HepG2 (cell line): ENCODE data around the gene CAMK2N2. TPM values are rescaled to one million over a fixed set of nuclear protein-coding genes. Genes with fewer than 3 reads are reported as not detected.

ENCODE experiments used
- ATF3 ChIP-seq: sonication (generic); formaldehyde crosslinking; IDR thresholded peaks from 2 replicates; pipeline ENCODE4 v1.4.0; 2020; ENCODE audit warnings: missing genetic modification reagents
- HOMEZ ChIP-seq: IDR thresholded peaks from 2 replicates; pipeline ENCODE4 v1.6.1; 2016; ENCODE audit warnings: low read depth
- MLLT10 ChIP-seq: sonication (generic); formaldehyde crosslinking; IDR thresholded peaks from 2 replicates; pipeline ENCODE4 v1.4.0; 2020; ENCODE audit warnings: missing genetic modification reagents
- MLX ChIP-seq: IDR thresholded peaks from 2 replicates; pipeline ENCODE4 v1.6.1; 2016
- NR2C2 ChIP-seq: sonication (generic); formaldehyde crosslinking; IDR thresholded peaks from 2 replicates; pipeline ENCODE4 v1.4.0; 2020; ENCODE audit warnings: missing genetic modification reagents, mild to moderate bottlenecking, moderate library complexity, borderline replicate concordance
- PAXIP1 ChIP-seq: sonication (generic); formaldehyde crosslinking; conservative IDR thresholded peaks from 2 replicates; pipeline ENCODE4 v1.4.0; 2020; ENCODE audit warnings: mild to moderate bottlenecking, missing genetic modification reagents, moderate library complexity
- RBFOX2 ChIP-seq: fragments of 200-400 bp; formaldehyde crosslinking; IDR thresholded peaks from 2 replicates; pipeline ENCODE4 v1.6.1; 2017; ENCODE audit warnings: low read depth, mild to moderate bottlenecking, low read length
- RFX1 ChIP-seq: fragments of 450-650 bp; IDR thresholded peaks from 2 replicates; pipeline ENCODE4 v1.6.1; 2017
- SALL2 ChIP-seq: sonication (generic); formaldehyde crosslinking; IDR thresholded peaks from 2 replicates; pipeline ENCODE4 v1.8.1; 2023; ENCODE audit warnings: mild to moderate bottlenecking, missing genetic modification reagents, inconsistent platforms
- SP2 ChIP-seq: sonication (generic); formaldehyde crosslinking; IDR thresholded peaks from 2 replicates; pipeline ENCODE4 v1.5.1; 2020; ENCODE audit warnings: mild to moderate bottlenecking, missing genetic modification reagents
- ZBTB2 ChIP-seq: sonication (generic); formaldehyde crosslinking; IDR thresholded peaks from 2 replicates; pipeline ENCODE4 v1.8.0; 2022; ENCODE audit warnings: low read depth, missing genetic modification reagents
- ZNF275 ChIP-seq: sonication (generic); formaldehyde crosslinking; IDR thresholded peaks from 2 replicates; pipeline ENCODE4 v1.8.0; 2022; ENCODE audit warnings: missing genetic modification reagents, mild to moderate bottlenecking, inconsistent platforms, borderline replicate concordance
- ZNF510 ChIP-seq: sonication (generic); formaldehyde crosslinking; IDR thresholded peaks from 2 replicates; pipeline ENCODE4 v1.4.0; 2020; ENCODE audit warnings: low read depth, mild to moderate bottlenecking, missing genetic modification reagents
- ZNF790 ChIP-seq: sonication (generic); formaldehyde crosslinking; IDR thresholded peaks from 2 replicates; pipeline ENCODE4 v1.8.0; 2022; ENCODE audit warnings: missing genetic modification reagents, mild to moderate bottlenecking, borderline replicate concordance
- polyA plus RNA-seq, 8 experiments: library from polyadenylated mRNA; depleted of rRNA in 3 of 8; stranded (reverse) in 7 of 8; unstranded in 1 of 8; fragments of >200 nt; fragmentation: Illumina TruSeq in 4 of 8; extraction: Trizol in 4 of 8; gene quantifications; 2 replicates each; pipeline versions ENCODE4 v1.2.1 to v1.2.3, GENCODE V29; 2011 to 2016; ENCODE audit warnings: low read depth in 4 of 8, missing spikeins in 1 of 8, mixed read lengths in 1 of 8; ENCODE audit not compliant: insufficient read depth in 1 of 8
- total RNA-seq, 5 experiments: library from RNA; depleted of rRNA; stranded (reverse); fragments of >200 nt; fragmentation: Illumina TruSeq; extraction: Trizol; gene quantifications; 2 replicates each; pipeline ENCODE4 v1.2.3, GENCODE V29; 2016; ENCODE audit warnings: low read depth in 1 of 5

Gene CAMK2N2
- total and polyA plus RNA-seq, 2 of the 13 experiments (the other 11 are each of a cell fraction or from before 2014, with no cell fraction given), result 0.12 to 0.27 TPM

- no peak for TF ChIP-seq ATF3 (CRISPR knock-in tag)
- no peak for TF ChIP-seq ZNF790 (CRISPR knock-in tag)
- no peak for TF ChIP-seq PAXIP1 (CRISPR knock-in tag)
- no peak for TF ChIP-seq NR2C2 (CRISPR knock-in tag)
- TF ChIP-seq MLX (CRISPR knock-in tag), result no peak
- no peak for TF ChIP-seq MLLT10 (CRISPR knock-in tag)
- no peak for TF ChIP-seq SP2 (CRISPR knock-in tag)
- no peak for TF ChIP-seq RBFOX2
- no peak for TF ChIP-seq SALL2 (CRISPR knock-in tag)
- no peak for TF ChIP-seq HOMEZ (CRISPR knock-in tag)
- peak; percentile 72 for TF ChIP-seq RFX1
- no peak for TF ChIP-seq ZBTB2
- TF ChIP-seq ZNF510, result no peak
- no peak for TF ChIP-seq ZNF275
Measured at GRCh38 chr3:184284696-184285095, 23.3 kb upstream of the CAMK2N2 start (continued).
